Activated CD8-positive, alpha-beta memory T cell treated with anti-CD3 and anti-CD28 coated beads for 4 hours (primary cell): ENCODE data around the gene ZNF883.
"Not testable (repeated sequence)": the region's sequence is repeated elsewhere in the genome, so short reads cannot be mapped to it uniquely, and the experiment has no call there.

Source experiments
- DNase-seq, 2 donors: peaks; one replicate each; pipeline ENCODE4 v3.0.0-alpha.2; 2020; ENCODE audit warnings: low read depth in 2 of 2

Gene ZNF883

DNA sequence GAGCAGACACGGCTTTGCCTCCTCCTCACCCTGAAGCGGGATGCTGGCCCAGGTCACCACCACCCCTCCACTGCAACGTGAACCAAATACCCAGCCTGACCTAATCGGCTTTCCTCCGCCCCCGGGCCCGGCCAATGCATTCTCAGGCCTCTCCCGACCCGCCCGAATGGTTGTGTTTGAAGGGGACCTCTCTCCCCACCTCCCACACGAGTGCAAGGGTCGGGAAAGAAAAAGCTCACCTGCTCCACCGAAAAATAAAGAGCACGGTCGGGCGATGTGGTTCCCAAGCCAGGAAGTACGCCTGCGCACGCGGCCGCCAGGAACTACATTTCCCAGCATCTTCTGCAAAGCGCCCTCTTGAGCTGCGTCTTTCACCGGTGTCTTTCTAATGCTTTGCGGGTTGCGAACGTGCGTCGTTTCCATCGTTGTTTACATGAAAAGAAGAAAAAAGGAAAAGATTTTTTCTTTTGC, at the start of gene ZNF883:
Gene ZNF883 (minus strand): TSS at position 282 of the 471 bp plus-strand sequence.
- no peak for DNase-seq

DNA sequence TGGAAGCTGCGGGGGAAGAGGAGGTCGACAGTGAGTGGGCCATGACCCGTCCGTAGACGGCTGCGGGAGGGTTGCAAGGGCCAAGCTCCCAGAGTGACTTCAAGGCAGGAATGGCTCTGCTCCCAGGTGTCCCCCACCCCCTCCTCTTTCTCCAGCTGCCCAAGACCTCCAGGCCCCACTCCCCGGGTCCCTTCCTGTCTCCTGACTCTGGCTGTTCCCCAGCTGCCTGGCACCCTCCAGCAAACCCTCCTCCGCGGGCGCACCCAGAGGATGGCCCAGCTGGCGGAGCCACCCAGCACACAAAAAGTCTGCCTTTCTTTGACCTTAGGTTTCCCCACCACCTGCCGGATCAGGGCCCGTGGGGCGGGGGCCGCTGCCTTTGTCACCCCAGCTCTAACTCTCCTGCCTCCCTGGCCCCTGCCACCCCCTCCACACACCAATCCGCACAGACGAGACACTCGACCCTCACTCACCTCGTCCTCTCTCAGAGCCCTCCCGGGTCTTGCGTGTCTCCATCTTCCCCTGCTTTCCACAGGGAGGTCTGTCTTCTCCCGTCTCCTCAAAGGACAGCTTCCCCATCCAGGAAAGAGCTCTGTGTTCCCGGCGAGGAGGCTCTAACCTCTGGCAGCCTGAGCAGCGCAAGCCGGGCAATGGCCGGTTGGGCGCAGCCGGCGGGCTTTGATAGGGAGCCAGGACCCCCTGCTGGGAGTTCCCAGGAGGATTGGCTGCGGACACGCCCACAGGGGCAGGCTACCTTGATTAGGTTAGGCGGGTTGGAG, 49.3 kb upstream of the ZNF883 start:
- not testable (repeated sequence) for DNase-seq

DNA sequence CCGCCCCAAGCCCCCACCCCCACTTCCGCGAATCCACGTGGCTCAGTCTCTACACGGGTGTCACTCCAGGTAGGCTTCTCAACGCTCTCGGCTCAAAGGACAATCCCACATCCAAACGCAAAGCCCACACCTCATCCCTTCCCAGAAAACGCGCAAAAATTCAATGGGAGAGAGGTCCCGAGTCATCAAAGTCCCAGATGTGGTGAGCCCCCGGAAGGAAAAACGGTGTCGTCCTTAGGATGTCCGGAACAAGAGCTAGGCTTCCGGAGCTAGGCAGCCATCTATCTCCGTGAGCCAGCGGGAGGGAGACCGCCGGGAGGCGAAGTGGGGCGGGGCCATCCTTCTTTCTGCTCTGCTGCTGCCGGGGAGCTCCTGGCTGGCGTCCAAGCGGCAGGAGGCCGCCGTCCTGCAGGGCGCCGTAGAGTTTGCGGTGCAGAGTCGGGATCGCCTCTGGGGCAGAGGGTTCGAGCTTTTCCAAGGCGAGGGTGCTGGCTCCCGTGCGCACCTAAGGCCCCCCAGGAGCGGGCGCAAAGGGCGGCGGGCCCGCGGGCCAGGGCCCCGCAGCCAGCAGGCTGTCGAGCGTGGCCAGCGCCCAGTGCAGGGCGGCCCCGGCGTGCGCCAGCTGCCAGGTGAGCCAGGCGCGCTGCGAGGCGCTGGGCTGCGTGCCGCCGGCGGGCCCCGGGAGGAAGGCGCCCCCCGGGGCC, 47.7 kb upstream of the ZNF883 start:
- not testable (repeated sequence) for DNase-seq

DNA sequence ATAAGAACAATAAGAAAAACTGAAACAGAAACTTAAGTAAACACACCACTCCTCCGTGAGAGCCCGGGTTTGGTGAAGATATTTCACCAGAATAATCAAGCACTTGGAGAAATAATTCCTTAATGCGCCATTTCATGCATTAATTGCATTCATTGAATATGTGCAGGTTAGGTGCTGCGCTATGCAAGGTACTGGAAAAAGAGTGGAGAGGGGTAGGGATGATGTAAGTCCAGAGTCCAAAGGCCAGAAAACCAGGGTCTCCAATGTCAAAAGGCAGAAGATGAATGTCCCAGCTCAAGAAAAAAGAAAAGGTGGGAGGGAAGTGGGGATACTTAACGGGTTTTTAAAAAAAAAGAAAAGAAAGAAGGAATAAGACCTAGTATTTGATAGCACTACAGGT, 45.2 kb upstream of the ZNF883 start:
- DNase-seq, result no peak

DNA sequence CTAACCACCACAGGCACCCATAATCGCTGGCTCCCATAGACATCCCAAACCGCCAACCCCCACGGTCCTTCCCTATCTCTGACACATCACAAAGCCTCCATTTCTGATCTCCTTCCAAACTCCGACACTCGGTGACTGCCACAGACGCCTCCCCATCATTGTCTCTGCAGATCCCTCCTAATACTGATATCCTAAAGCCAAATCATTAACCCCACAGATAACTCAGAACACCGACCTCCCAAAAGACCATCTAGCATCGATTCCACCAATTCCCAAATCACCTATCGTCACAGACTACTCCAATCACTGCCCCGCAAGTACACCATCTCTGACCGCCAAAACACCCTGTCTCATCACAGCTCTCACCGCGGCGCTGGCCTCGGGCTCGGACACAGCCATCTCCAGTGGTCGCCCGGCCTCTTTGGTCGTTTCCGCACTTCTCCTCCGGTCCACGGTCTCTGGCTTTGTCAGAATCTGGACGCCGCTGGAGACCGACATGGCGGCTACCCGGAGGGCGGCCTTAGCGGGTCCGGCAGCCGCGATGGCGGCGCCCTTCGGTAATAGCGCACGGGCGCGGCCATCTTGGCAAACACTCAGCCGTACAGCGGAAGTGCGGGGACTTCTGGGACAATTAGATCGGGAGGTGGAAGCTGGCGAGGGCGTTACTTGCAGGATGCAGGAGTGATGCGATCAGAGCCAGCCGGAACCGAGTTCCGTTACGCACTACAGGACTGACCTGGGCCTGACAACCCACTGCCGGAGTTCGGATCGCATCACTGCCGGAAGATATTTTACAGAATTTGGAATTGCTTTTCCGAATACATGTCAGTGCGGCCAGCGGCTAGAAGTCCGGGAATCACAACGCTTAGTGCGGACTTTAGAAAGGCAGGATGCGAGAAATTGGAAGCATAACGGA, 44.5 kb upstream of the ZNF883 start, which contains the start of gene ZFP37:
Gene ZFP37 (minus strand): TSS at position 534 of the 916 bp plus-strand sequence. CDS start 36 bp downstream, at position 498.
- peak; percentile 31 to 52 for DNase-seq

DNA sequence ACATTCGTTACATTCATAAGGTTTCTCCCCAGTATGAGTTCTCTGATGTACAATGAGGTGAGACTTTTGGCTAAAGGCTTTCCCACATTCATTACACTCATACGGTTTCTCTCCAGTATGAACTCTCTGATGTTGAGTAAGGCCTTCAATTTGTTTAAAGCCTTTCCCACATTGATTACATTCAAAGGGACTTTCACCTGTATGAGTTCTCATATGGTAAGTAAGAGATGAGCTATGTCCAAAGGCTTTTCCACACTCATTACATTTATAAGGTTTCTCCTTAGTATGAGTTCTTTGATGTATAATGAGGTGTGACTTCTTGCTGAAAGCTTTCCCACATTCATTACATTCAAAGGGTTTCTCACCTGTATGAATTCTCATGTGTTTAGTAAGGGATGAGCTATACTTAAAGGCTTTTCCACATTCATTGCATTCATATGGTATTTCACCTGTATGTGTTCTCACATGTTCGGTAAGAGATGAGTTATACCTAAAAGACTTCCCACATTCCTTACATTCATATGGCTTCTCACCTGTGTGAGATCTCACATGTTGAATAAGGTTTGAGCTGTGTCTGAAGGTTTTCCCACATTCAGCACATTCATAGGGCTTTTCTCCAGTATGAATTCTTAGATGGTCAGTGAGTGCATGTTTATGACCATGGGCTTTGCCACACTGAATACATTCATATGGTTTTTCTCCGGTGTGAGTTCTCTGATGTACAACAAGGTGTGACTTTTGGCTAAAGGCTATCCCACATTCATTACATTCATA, 31.1 kb upstream of the ZNF883 start:
- DNase-seq, result no peak

DNA sequence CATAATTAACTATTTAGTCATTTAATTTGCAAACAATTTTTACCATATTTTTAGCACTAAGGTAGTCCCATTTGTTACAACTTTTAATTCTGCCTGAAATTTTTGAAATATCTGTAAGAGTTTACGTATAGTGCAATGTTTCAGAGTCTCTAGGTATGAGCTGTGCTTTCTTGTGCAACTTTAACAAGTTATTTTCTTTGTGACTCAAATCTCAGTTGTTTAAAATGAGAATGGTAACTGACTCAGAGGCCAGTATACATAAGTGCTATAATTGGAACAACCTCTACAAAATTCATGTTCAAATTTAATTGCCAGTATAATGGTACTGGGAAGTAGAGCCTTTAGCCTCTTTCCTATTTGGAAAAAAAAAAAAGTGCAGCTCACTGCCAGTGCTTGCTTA, 14.2 kb upstream of the ZNF883 start:
- no peak for DNase-seq

DNA sequence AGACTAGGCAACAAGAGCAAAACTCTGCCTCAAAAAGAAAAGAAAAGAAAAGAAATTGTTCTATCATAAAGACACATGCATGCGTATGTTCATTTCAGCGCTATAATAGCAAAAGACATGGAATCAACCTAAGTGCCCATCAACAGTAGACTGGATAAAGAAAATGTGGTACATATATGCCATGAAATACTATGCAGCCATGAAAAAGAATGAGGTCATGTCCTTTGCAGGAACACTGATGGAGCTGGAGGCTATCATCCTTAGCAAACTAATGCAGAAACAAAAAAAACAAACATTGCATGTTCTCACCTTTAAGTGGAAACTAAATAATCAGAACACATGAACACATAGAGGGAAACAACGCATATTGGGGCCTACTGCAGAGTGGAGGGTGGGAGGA, 6.3 kb upstream of the ZNF883 start:
- DNase-seq, result no peak

DNA sequence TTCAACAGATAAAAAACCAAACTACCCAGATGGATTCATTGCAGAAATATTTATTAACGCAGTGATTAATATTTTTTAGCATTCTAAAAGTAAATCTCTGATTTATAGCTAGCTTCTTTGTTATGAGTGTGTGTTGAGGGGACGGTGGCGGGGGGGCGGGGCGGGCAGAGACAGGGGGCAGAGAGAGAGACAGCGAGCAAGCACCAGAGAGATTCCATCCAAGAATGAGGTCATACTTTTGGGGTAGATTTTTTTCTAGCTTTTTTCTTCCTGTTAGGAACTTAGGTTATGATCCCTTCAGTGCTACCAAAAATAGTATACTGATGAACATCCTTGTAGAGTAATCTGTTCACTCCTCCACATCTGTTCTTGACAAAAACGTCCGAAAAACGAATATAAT, 500 bp upstream of the ZNF883 start:
- no peak for DNase-seq

DNA sequence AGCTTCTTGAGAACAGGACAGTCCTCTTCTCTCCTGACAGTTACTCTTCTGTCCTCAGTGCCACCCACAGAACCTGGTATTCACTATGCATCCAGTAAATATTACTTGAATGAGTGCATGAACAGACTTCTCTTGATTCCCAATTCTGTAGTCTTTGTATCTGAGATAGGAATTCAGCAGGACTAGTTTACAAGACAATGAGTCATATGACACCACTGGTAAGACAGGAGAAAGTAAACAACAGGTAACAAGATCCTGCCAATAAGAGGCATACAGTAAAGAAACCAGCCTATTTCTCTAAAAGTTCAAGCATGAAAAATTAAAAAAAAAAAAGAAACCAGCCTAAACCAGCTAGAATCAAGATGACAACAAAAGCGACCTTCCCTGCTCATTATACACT, 6.2 kb downstream of the ZNF883 start:
- no peak for DNase-seq

DNA sequence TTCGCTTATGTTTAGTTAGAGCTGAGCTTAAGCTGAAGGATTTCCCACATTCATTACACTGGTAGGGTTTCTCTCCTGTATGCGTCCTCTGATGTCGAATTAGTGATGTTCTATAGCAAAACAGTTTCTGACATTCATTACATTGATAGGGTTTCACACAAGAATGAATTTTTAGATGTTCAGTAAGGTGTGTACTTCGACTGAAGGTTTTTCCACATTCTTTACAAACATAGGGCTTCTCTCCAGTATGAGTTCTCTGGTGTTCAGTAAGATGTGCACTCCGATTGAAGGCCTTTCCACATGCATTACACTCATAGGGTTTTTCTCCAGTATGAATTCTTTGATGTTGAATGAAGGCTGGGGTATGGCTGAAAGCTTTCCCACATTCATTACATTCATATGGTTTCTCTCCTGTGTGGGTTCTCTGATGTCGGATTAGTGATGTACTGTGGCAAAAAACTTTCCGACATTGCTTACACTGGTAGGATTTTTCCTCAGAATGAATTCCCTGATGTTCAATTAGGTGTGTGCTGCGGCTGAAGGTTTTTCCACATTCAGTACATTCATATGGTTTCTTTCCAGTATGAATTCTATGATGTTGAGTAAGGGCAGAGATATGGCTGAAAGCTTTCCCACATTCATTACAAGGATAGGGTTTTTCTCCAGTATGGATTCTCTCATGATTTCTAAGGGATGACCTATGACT, 14.6 kb downstream of the ZNF883 start:
- no peak for DNase-seq

DNA sequence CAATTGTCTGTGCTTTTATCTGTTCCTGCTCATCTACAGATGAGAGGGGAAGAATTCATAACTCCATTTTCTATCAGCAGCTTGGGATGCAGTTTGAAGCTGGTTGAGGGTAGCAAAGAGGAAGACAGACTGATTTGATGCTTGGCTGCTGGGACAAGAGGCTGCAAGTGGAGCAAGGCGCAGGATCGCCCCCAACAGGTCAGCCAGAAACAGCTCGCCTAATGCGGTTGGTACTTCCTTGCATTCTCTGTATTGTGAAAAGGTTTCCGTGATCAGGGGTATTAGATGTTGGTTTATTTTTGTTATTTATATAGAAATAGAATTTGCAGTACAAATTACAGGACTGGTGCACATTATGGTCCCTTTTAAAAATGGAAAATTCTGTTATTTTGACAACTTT, 40.6 kb downstream of the ZNF883 start:
- no peak for DNase-seq

DNA sequence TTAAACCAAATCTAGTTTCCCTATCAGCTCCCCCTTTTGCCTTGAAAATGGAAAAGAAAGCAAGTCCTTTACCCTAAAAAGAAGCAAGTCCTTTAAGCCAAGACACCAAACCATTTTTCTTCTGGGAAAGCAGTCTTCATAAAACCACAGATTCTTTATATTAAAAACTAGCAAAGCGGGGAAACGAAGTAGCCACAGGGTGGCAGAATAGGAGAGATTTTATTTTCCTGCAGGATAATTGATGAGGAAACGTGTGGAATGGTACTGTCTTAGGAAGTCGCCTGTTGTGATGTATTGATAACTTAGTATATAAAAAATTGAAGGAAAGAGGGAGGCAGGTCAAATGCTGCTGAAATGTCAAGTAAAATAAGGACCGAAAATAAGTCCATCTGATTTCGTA, 41.1 kb downstream of the ZNF883 start:
- no peak for DNase-seq

DNA sequence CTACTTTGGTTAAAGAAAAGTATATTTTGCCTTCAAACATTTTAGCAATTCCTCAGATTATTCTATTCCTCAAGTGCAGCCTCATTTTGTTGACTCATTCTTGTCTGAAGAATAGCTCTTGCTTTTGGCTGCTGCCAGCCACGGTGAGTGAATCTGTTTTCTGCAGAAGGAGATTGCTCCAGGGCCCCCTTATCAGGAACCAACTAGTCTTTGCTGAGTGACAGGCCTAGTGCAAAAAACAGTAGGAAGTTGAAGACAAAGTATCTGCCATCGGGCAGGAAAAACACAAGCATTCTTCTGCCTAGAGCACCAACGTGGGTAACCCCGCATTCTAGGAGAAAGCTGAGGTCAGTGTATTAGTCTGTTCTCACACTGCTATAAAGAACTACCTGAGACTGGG, 42.3 kb downstream of the ZNF883 start:
- DNase-seq, result no peak

DNA sequence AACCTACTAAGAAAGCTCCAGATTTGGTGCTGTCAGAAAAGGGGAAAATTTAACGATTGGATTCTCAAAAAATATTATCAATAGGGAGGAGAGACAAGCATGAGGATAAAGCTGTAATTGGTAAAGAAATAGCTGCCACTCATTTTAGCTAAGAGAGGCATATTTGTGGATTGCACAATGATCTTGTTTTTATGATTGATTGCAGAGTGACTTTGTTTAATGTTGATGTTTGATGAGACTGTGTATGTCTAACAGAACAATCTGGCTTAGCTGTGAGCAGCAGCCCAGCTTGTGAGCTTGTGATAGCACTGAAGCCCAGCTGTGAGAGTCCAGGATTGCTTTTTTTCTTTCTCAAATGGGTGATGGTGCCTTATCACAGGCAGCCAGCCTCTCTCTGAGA, 56.4 kb downstream of the ZNF883 start:
- no peak for DNase-seq

DNA sequence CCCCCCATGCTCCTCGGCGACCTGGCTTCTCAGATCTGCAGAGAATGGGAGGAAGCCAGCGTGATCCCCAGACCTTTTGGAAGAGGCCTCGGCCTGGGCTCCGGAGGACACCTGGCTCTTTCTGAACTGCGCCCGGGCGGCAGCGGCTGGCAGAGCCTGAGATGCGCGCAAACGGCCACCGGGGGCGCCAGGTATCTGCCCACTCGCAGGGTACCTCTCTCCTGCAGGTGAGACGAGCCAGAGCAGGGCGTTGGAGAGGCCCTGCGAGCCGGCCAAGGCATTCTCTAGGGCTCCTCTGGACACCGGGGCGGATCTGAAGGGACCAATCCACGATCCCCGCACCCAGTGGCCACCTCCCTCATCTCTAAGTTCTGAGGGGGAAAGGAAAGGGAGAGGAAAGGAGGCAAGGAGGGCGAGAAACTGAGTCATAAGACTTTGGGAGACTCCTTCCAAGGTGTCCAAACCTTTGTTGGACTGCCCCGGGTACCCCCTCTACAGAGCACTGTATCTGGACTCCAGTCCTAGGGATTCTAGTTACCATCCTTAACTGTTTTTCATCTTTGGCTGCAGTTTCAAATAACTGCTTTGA, 66.3 kb downstream of the ZNF883 start:
- no peak for DNase-seq

DNA sequence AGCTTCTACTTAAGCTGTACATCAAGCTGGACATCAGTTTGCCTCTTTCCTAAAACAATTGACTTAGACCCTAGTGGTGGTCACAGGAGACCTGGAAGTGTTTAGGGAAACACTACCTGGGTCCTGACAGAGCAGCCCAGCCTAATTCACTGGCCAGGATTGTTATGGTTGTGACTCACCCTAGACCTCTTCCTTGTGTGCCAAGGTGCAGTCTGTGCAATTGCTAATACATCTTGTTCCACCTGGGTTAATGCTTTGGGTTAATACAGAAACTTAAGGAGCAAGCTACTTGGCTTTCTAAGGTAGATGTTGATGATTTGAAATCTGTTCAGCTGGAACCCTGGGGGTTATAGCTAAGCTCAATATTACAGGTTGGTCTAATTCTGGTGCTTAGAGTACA, 72.6 kb downstream of the ZNF883 start:
- no peak for DNase-seq

DNA sequence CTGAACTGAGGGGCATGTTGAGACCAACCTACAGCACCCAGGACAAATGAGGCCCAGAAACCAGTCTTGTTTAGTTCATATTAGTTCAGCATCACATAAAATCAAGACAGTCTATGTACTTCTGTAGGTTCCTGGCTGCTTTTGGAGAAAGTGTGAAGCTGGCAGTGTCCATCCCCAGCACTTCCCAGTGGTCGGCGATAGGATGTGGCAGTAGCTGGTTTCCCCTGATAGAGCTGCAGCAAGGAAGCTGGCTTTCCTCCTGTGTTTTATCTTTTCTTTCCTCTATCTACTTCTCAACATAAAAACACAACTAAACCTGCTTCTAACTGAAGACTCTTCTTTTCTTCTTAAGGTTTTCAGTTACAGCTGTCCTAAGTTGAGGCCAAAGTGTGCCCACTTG, 78.3 kb downstream of the ZNF883 start:
- no peak for DNase-seq

DNA sequence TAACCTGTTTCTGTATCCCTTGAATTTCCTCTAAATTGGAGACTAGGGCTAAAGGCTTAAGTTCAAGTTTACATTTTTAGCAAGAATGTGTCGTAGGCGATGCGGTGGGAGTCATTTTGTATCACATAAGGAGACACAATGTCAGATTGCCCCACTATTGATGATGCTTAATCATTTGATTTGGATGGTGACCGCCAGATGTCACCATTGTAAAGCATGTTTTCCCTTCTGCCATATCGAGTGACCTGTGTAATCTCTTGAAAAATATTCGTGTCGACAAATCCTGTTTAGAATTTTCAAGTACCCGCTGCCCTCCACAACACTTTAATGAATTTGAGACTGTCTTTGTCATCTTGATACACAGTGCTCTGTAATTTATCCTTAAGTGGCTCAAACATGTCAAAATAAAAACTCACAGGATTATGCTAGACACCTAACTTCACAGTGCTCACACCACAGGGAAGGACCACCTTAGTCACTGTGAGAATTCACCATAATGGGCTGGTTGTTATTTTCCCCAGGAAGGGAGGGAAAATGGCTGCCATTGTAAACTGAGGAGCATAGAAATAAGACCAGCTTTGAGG, 86.8 kb downstream of the ZNF883 start:
- no peak for DNase-seq

DNA sequence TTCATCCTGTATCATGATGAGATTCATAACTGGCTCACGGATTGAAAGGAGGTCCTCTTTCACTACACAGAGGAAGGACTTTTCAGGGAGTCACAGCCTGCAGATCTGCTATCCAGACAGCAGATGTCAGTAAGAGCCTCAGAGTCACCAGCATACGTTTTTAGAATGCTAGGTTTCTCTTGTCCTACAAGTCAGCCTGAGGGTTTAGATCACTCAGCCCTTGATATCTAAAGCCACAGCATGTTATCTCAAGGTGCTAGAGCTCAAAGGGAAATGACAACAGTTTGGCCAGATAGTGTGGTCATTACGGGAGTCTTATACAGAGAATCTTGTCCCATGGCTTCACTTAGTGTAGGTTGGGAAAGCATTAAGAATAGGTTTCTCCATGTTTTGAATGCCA, 90.4 kb downstream of the ZNF883 start:
- DNase-seq, result no peak
